Adipocyte (in vitro differentiated cells): ENCODE results near the gene NUTM2A.
"Not testable (repeated sequence)": the region's sequence is repeated elsewhere in the genome, so short reads cannot be mapped to it uniquely, and the experiment has no call there.

Source experiments
- DNase-seq: peaks from one replicate; pipeline ENCODE4 v3.0.0-alpha.2; 2015; ENCODE audit warnings: low read depth
- H3K27me3 ChIP-seq: replicated peaks from 2 replicates; pipeline ENCODE4 v1.7.0; 2013; ENCODE audit warnings: mild to moderate bottlenecking, low read length, moderate library complexity; ENCODE audit not compliant: control insufficient read depth, insufficient read depth
- H3K36me3 ChIP-seq: 2 replicates; pipeline ENCODE4 v1.7.0; 2013; ENCODE audit warnings: low read length, mild to moderate bottlenecking, moderate library complexity; ENCODE audit not compliant: control insufficient read depth, insufficient read depth, severe bottlenecking
- H3K4me1 ChIP-seq: 2 replicates; pipeline ENCODE4 v1.7.0; 2013; ENCODE audit warnings: mild to moderate bottlenecking, low read length, moderate library complexity; ENCODE audit not compliant: control insufficient read depth, insufficient read depth
- H3K4me3 ChIP-seq: 2 replicates; pipeline ENCODE4 v1.7.0; 2013; ENCODE audit warnings: mild to moderate bottlenecking, low read length, moderate library complexity
- H3K9ac ChIP-seq: 2 replicates; pipeline ENCODE4 v1.7.0; 2013; ENCODE audit warnings: mild to moderate bottlenecking, low read length, moderate library complexity
- H3K9me3 ChIP-seq: 2 replicates; pipeline ENCODE4 v1.7.0; 2013; ENCODE audit warnings: mild to moderate bottlenecking, low read length, moderate library complexity; ENCODE audit not compliant: control insufficient read depth

The NUTM2A gene

DNA sequence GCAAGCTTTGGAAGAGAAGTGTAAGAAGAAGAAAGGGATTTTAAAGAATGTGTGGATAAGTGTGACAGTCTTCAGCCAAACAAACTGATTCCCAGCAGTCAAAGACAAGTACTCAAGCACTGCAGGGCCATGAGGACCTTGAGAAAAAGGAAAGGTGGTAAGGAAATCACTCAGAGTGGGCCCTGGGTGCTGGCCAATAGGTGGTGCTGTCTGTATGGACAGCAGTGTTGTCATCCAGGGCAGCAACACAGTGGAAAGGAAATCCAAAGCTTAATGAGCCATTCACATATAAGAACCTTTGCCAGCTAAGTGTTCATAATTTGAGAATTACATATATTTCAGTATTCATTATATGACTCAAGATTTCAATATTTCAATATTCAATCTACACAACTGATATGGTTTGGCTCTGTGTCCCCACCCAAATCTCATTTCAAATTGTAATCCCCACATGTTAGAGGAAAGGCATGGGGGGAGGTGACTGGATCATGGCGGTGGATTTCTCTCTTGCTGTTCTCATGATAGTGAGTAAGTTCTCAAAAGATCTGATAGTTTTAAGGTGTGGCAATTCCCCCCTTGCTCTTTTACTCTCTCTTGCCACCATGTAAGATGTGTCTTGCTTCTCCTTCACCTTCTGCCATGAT is 55.6 kb downstream of the NUTM2A start:
- H3K4me3 ChIP-seq, DNase-seq, H3K9me3 ChIP-seq, H3K4me1 ChIP-seq, H3K27me3 ChIP-seq, H3K9ac ChIP-seq, H3K36me3 ChIP-seq: not testable (repeated sequence)
